VCaP (cell line): ENCODE measurements around the gene DENND1A.

ENCODE experiments used
- H3K27ac ChIP-seq: fragments of 450-650 bp; 2 replicates; pipeline ENCODE4 v1.5.1; 2017
- TF ChIP-seq, protein P1 (sequence below): fragments of 450-650 bp; conservative IDR thresholded peaks from 2 replicates; pipeline ENCODE4 v1.5.1; 2017; ENCODE audit warnings: mild to moderate bottlenecking, moderate library complexity

DENND1A gene

DNA sequence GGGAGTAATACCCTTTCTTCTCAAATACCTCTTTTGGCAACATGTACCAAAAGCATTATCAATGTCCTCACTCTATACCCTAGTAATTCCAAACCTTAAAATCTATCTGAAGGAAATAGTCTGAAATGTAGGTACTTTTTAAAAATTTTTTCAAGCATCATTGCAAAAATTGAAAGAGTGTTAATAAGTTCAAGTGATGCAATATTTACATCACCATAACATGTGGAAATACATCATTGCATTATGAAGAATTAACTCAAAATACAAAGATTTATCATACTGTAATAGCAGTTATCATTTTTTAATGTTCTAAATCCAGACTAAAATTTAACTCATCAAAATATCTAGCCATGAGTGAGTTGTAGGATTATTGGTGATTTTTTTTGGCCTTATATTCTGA lies 123.1 kb downstream of the DENND1A start:
- TF ChIP-seq, protein P1, sequence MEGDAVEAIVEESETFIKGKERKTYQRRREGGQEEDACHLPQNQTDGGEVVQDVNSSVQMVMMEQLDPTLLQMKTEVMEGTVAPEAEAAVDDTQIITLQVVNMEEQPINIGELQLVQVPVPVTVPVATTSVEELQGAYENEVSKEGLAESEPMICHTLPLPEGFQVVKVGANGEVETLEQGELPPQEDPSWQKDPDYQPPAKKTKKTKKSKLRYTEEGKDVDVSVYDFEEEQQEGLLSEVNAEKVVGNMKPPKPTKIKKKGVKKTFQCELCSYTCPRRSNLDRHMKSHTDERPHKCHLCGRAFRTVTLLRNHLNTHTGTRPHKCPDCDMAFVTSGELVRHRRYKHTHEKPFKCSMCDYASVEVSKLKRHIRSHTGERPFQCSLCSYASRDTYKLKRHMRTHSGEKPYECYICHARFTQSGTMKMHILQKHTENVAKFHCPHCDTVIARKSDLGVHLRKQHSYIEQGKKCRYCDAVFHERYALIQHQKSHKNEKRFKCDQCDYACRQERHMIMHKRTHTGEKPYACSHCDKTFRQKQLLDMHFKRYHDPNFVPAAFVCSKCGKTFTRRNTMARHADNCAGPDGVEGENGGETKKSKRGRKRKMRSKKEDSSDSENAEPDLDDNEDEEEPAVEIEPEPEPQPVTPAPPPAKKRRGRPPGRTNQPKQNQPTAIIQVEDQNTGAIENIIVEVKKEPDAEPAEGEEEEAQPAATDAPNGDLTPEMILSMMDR = no peak

DNA sequence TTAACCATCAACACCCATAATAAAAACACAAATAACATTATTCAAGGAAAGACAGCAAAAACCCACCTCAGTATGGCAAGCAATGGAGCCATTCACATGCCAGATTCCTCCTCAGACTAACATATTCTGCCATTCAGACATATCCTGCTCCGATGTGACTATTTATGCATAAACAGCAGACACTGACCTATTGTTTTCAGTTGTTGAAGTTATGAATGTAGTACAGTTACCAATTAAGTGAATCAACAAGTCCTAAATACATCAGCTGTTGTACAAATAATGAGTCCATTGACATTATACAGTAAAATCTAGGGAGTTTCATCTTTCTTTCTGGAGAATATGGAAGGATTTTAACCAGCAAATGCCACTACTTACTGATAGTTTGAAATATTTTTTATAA lies 131.7 kb downstream of the DENND1A start:
- TF ChIP-seq, protein P1 = no peak
- no peak overlapping the region for H3K27ac ChIP-seq

More for the DNA sequence above, 123.1 kb downstream of the DENND1A start:
- H3K27ac ChIP-seq = no peak overlapping the region

DNA sequence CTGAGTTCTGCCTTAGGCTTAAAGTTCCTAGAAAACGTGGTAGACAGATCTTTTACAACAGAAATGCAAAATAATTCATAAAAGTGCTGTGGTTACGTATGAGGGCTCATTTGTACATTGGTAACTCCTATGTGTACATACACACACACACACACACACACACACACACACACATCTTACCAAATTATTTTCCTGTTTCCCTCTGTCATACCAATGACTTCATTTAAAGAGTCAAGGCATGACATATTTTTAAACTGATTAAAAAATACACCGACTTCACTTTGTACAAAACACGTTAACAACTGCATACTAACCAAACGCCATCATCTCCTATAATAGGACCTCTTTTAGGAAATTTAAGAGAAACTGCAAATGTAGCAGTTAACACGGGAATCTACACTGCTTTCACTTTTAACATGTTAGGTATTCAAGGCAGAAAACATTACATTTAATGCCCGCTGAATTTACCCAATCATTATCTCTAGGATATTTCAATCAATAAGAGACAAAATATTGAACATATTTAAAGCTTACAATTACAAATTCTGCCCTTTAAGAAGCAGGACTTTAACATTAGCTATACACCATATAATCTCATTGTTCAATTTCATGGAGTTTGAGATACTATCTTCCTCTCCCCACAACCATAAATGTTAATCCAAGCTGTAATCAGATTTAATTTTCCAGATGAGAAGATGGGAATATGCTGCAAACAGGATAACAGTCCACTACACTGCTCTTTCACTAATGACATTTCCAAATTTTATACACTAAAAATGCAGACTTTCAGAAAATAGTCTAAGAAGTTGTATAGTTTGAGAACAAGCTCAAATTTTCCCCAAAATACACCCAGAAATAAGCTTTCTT lies 133.1 kb downstream of the DENND1A start:
- TF ChIP-seq, protein P1 = no peak

DNA sequence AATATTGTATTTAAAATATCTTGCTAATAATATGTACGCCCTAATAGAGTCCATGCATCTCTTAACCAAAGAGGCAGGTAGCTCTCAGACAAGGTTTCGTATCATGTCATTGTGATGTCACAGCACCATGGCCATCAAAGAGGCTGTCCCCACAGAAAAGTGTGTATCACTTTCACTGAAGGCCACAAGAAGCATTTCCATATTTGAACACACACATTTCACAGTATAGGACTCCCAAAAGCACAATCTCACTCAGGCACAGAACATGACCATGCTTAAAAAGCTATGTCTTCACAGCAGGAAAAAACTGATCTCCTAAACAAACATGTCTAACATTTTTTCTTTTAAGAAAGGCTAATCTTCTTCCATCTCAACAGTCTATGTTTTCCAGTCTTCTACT lies 133.8 kb downstream of the DENND1A start:
- TF ChIP-seq, protein P1 = no peak
- no peak overlapping the region for H3K27ac ChIP-seq

More for the DNA sequence above, 133.1 kb downstream of the DENND1A start:
- no peak overlapping the region for H3K27ac ChIP-seq

GRCh38 chr9:123795336-123795735 lies 134.6 kb downstream of the DENND1A start:
- TF ChIP-seq, protein P1 = no peak
- H3K27ac ChIP-seq = no peak overlapping the region

GRCh38 chr9:123792501-123792900 lies 137.4 kb downstream of the DENND1A start:
- H3K27ac ChIP-seq = no peak overlapping the region
- TF ChIP-seq, protein P1 = no peak

GRCh38 chr9:123789554-123790292 lies 140.2 kb downstream of the DENND1A start:
- H3K27ac ChIP-seq = no peak overlapping the region
- TF ChIP-seq, protein P1 = no peak
